HepG2 (cell line): ENCODE results near the gene PFDN5. TPM values are rescaled to one million over a fixed set of nuclear protein-coding genes. Genes with fewer than 3 reads are reported as not detected.

Experiments
- AHR ChIP-seq: IDR thresholded peaks from 2 replicates; pipeline ENCODE4 v1.6.1; 2018; ENCODE audit warnings: missing genetic modification reagents, missing compliant biosample characterization
- CCDC6 ChIP-seq: sonication (generic); formaldehyde crosslinking; IDR thresholded peaks from 2 replicates; pipeline ENCODE4 v1.8.1; 2022; ENCODE audit warnings: mild to moderate bottlenecking, missing genetic modification reagents, moderate library complexity
- ELF3 ChIP-seq: IDR thresholded peaks from 2 replicates; pipeline ENCODE4 v1.6.1; 2016; ENCODE audit warnings: missing genetic modification reagents, missing compliant biosample characterization
- FOXA3 ChIP-seq: IDR thresholded peaks from 2 replicates; pipeline ENCODE4 v1.6.1; 2016; ENCODE audit warnings: missing genetic modification reagents, missing compliant biosample characterization
- GABPA ChIP-seq, 2 experiments: IDR thresholded peaks; 2 replicates each; pipeline ENCODE4 v1.6.1; 2011 to 2016; ENCODE audit warnings: low read depth in 2 of 2, low read length in 1 of 2, missing biosample characterization in 1 of 2, missing genetic modification characterization in 1 of 2
- KDM5B ChIP-seq: sonication (generic); formaldehyde crosslinking; IDR thresholded peaks from 2 replicates; pipeline ENCODE4 v1.4.0; 2020; ENCODE audit warnings: missing genetic modification reagents, mild to moderate bottlenecking, borderline replicate concordance
- MED1 ChIP-seq: sonication (generic); formaldehyde crosslinking; IDR thresholded peaks from 2 replicates; pipeline ENCODE4 v1.4.0; 2020; ENCODE audit warnings: missing genetic modification reagents
- MIER2 ChIP-seq: IDR thresholded peaks from 2 replicates; pipeline ENCODE4 v1.6.1; 2016; ENCODE audit warnings: missing biosample characterization, missing genetic modification reagents
- MNT ChIP-seq: fragments of 450-650 bp; IDR thresholded peaks from 2 replicates; pipeline ENCODE4 v1.6.1; 2016
- PHF20 ChIP-seq: sonication (generic); formaldehyde crosslinking; IDR thresholded peaks from 2 replicates; pipeline ENCODE4 v1.5.0; 2020; ENCODE audit warnings: mild to moderate bottlenecking, missing genetic modification reagents
- RXRA ChIP-seq: sonication (generic); formaldehyde crosslinking; IDR thresholded peaks from 2 replicates; pipeline ENCODE4 v1.5.1; 2020; ENCODE audit warnings: missing genetic modification reagents
- ZBED4 ChIP-seq: sonication (generic); formaldehyde crosslinking; IDR thresholded peaks from 2 replicates; pipeline ENCODE4 v1.4.0; 2020; ENCODE audit warnings: missing genetic modification reagents, borderline replicate concordance
- ZNF12 ChIP-seq: sonication (generic); formaldehyde crosslinking; IDR thresholded peaks from 2 replicates; pipeline ENCODE4 v1.5.0; 2020; ENCODE audit warnings: missing genetic modification reagents
- ZNF430 ChIP-seq: sonication (generic); formaldehyde crosslinking; IDR thresholded peaks from 2 replicates; pipeline ENCODE4 v1.9.0; 2021; ENCODE audit warnings: mild to moderate bottlenecking, missing genetic modification reagents
- ZNF510 ChIP-seq: sonication (generic); formaldehyde crosslinking; IDR thresholded peaks from 2 replicates; pipeline ENCODE4 v1.4.0; 2020; ENCODE audit warnings: low read depth, mild to moderate bottlenecking, missing genetic modification reagents
- ZNF816 ChIP-seq: sonication (generic); formaldehyde crosslinking; IDR thresholded peaks from 2 replicates; pipeline ENCODE4 v1.8.0; 2022; ENCODE audit warnings: missing genetic modification reagents, mild to moderate bottlenecking, borderline replicate concordance
- ZSCAN21 ChIP-seq: sonication (generic); formaldehyde crosslinking; IDR thresholded peaks from 2 replicates; pipeline ENCODE4 v1.8.0; 2022; ENCODE audit warnings: mild to moderate bottlenecking, missing genetic modification reagents, moderate library complexity, borderline replicate concordance
- polyA plus RNA-seq, 8 experiments: library from polyadenylated mRNA; depleted of rRNA in 3 of 8; stranded (reverse) in 7 of 8; unstranded in 1 of 8; fragments of >200 nt; fragmentation: Illumina TruSeq in 4 of 8; extraction: Trizol in 4 of 8; gene quantifications; 2 replicates each; pipeline versions ENCODE4 v1.2.1 to v1.2.3, GENCODE V29; 2011 to 2016; ENCODE audit warnings: low read depth in 4 of 8, missing spikeins in 1 of 8, mixed read lengths in 1 of 8; ENCODE audit not compliant: insufficient read depth in 1 of 8
- total RNA-seq, 5 experiments: library from RNA; depleted of rRNA; stranded (reverse); fragments of >200 nt; fragmentation: Illumina TruSeq; extraction: Trizol; gene quantifications; 2 replicates each; pipeline ENCODE4 v1.2.3, GENCODE V29; 2016; ENCODE audit warnings: low read depth in 1 of 5
- TF ChIP-seq, protein P1 (sequence below): sonication (generic); formaldehyde crosslinking; IDR thresholded peaks from 2 replicates; pipeline ENCODE4 v1.4.0; 2020; ENCODE audit warnings: missing genetic modification reagents
- TF ChIP-seq, protein P2 (sequence below): IDR thresholded peaks from 2 replicates; pipeline ENCODE4 v1.6.1; 2012; ENCODE audit warnings: low read length, improper control_type of control experiment

The PFDN5 gene
- total and polyA plus RNA-seq, 2 of the 13 experiments (the other 11 are each of a cell fraction or from before 2014, with no cell fraction given): 449 to 462 TPM

DNA sequence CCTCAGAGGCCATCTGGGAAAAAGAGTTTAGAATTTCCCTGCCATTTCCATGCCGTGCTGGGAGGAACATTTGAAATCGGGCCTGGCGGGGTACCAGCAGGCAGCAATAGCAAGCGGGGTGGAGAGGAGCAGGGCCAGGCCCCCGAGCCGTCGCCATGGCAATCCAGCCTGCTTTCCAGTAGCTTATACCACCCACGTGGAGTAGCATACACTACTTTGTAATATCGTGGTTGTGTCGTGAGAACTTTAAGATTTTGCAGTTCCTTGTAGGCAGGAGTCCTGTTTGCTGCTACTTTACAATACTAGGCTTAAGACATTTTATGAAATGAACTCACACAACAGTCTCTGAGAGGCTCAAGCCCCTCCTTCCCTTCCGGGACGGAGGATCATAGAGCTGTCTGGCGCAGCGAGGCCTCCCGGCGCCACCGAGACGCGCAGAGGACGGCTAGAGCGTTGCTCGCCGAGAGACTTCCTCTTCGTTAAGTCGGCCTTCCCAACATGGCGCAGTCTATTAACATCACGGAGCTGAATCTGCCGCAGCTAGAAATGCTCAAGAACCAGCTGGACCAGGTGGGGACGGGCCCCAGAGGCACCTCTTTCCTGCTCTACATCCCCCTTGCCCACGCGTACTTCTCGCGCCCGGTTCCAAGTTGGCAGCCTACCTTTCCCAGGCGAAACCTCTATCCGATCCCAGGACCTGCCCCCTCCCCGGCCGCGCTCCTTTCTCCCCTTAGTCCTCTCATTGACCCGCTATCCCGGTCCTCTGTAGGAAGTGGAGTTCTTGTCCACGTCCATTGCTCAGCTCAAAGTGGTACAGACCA is at the start of gene PFDN5 (continued):
- TF ChIP-seq AHR (CRISPR knock-in tag) (0 out of 2 replicates have a peak, but pooled peaks have one; percentile 69), ZNF430 (CRISPR knock-in tag) (peak; percentile 58; the same call in 1 of the 2 replicates), MED1 (CRISPR knock-in tag) (peak; percentile 80), ZBED4 (CRISPR knock-in tag) (0 out of 2 replicates have a peak, but pooled peaks have one; percentile 44), MNT (peak; percentile 69), MIER2 (CRISPR knock-in tag) (0 out of 2 replicates have a peak, but pooled peaks have one; percentile 58), PHF20 (peak; percentile 97), ZNF12 (CRISPR knock-in tag) (peak; percentile 55; the same call in 1 of the 2 replicates), ZSCAN21 (CRISPR knock-in tag) (peak; percentile 54; the same call in 1 of the 2 replicates), ZNF816 (CRISPR knock-in tag) (no peak), RXRA (CRISPR knock-in tag) (peak; percentile 61; the same call in 1 of the 2 replicates), CCDC6 (CRISPR knock-in tag) (peak; percentile 66; the same call in 1 of the 2 replicates), ZNF510 (no peak), KDM5B (CRISPR knock-in tag) (peak; percentile 34; the same call in 1 of the 2 replicates), ELF3 (peak; percentile 97), FOXA3 (CRISPR knock-in tag) (peak; percentile 65), GABPA (IDR thresholded peaks at IDR 0.05; ENCODE audit: low read depth, low read length) (peak; percentile 77), GABPA (CRISPR knock-in tag; IDR thresholded peaks at IDR 0.05; ENCODE audit: low read depth) (peak; percentile 94)
- TF ChIP-seq, protein P1, sequence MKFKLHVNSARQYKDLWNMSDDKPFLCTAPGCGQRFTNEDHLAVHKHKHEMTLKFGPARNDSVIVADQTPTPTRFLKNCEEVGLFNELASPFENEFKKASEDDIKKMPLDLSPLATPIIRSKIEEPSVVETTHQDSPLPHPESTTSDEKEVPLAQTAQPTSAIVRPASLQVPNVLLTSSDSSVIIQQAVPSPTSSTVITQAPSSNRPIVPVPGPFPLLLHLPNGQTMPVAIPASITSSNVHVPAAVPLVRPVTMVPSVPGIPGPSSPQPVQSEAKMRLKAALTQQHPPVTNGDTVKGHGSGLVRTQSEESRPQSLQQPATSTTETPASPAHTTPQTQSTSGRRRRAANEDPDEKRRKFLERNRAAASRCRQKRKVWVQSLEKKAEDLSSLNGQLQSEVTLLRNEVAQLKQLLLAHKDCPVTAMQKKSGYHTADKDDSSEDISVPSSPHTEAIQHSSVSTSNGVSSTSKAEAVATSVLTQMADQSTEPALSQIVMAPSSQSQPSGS (CRISPR knock-in tag): peak; percentile 15; the same call in 1 of the 2 replicates
- TF ChIP-seq, protein P2, sequence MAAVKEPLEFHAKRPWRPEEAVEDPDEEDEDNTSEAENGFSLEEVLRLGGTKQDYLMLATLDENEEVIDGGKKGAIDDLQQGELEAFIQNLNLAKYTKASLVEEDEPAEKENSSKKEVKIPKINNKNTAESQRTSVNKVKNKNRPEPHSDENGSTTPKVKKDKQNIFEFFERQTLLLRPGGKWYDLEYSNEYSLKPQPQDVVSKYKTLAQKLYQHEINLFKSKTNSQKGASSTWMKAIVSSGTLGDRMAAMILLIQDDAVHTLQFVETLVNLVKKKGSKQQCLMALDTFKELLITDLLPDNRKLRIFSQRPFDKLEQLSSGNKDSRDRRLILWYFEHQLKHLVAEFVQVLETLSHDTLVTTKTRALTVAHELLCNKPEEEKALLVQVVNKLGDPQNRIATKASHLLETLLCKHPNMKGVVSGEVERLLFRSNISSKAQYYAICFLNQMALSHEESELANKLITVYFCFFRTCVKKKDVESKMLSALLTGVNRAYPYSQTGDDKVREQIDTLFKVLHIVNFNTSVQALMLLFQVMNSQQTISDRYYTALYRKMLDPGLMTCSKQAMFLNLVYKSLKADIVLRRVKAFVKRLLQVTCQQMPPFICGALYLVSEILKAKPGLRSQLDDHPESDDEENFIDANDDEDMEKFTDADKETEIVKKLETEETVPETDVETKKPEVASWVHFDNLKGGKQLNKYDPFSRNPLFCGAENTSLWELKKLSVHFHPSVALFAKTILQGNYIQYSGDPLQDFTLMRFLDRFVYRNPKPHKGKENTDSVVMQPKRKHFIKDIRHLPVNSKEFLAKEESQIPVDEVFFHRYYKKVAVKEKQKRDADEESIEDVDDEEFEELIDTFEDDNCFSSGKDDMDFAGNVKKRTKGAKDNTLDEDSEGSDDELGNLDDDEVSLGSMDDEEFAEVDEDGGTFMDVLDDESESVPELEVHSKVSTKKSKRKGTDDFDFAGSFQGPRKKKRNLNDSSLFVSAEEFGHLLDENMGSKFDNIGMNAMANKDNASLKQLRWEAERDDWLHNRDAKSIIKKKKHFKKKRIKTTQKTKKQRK: no peak
